A549 treated with dexamethasone at 1 μM for 4 hours (cell line): ENCODE measurements around the gene C19orf81. TPM values are rescaled to one million over a fixed set of nuclear protein-coding genes. Genes with fewer than 3 reads are reported as not detected.

Experiments
- total RNA-seq: library from RNA; stranded (reverse); fragments of 200-300 nt; extraction: Qiagen RNA extraction; gene quantifications from 5 replicates; pipeline ENCODE4 v1.2.3, GENCODE V29; 2022

Gene C19orf81
- 5.2 to 7.6 TPM (median 6.2 TPM) in 5 replicates for total RNA-seq

DNA sequence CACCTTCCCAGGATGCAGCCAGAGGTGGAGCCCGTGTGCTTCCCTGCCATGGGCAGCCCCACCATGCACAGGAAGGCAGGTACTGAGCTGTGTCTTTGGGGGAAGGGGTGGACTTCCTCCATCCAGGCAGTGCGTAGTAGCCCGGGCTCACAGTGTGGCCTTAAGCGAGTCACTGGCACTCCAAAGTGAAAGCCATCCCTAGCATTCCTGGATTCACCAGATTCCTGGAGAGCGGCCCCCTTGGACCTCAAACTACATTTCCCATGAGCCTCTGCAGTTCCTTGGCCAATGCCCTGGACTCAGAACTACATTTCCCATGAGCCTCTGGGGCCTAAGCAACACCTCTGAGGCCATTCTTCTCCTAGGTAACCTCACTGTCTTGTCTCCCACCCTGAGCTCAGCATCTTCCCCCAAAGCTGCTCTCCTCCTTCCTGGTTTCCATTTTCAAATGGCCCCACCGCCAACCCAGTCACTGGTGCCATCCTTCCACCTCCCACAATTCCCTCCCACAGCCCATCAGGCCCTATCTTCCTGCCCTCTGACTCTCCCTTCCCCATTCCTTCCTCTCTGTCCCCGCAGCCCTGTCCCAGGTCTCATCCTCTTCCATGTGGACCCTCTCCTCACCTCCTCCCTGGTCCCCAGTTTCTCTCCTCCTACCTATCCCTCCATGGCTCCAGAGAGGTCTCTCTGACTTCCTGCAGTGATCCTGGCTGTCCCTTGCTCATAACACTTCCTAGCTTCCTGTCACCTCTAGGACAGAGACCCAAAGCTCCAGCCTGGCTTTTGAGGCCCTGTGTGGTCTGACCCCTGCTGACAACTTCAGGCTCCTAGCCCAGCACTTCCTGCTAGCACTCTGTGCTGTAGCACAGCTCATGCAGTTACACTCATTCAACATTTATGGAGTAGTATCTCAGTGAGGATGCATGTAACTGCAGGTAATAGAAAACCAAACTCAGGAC, at the start of gene C19orf81:
Gene C19orf81, plus strand, starts transcription at position 13 of the 959 bp plus-strand sequence. Its CDS starts 0 bp downstream, at position 13.

DNA sequence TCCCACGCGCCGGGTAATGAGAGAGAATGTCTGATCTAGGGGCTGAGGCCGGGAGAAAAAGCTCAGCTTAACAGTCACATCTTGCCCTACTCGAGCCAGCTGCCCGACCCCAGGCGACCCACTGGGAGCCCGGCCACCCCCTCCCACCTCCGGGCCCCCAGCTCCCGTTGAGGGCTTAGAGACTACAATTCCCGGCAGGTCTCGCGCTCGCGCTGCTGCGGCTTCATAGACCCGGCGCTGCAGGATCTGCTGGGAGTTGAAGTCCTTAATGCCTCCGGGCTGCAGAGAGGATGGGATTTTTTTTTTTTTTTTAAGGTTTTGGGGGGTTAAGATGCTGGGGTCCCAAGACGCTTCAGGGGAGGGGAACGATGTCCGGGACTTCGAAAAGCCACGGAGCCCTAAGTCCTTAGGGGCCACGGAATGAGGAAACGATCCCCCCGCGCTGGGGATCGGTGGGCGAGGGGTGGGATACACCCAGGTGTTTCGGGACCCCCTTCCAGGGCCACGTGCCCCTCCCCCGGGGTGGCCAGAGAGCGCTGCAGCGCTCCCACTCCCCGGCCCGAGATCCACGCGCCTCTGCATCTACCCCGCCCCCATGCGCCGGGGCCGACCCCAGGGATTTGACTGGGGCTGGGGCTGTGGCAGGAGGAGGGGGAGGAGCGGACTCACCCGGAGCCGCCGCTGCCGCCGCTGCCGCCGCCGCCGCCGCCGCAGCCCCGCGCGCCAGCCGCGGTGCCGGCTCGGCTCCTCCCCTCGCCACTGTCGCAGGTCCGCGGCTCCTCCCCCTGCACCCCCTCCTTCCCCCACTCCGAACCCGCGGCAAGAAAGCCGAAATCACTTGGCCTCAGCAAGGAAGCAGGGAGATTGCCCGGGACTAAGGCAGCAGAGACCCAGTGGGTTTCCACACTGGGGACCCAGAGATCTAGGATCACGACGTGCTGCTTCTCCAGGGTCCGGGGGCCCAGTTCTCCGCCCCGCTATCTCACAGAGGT, 9.8 kb upstream of the C19orf81 start, which contains the start of gene SYT3:
Gene SYT3, minus strand, starts transcription at position 761 of the 992 bp plus-strand sequence. CDS start 2,470 bp downstream, outside the sequence.

Other genes starting within 250 kb of the C19orf81 start
- 0.12 to 0.46 TPM (median 0.18 TPM) in 5 replicates for gene SPIB, start 230.5 kb upstream of the C19orf81 start, total RNA-seq
- gene MYBPC2, start 216.6 kb upstream of the C19orf81 start, total RNA-seq: not detected in 5 replicates
- gene EMC10, start 172.9 kb upstream of the C19orf81 start, total RNA-seq: 109 to 144 TPM (median 140 TPM) in 5 replicates
- gene GARIN5A, start 172.6 kb upstream of the C19orf81 start, total RNA-seq: 1.6 to 1.9 TPM (median 1.8 TPM) in 5 replicates
- 60.1 to 72.6 TPM (median 68.8 TPM) in 5 replicates for gene JOSD2, start 138.3 kb upstream of the C19orf81 start, total RNA-seq
- gene ASPDH, start 135.5 kb upstream of the C19orf81 start, total RNA-seq: not detected in 5 replicates
- gene LRRC4B, start 81.0 kb upstream of the C19orf81 start, total RNA-seq: 0.33 to 0.63 TPM (median 0.54 TPM) in 5 replicates
- gene SYT3, start 9.6 kb upstream of the C19orf81 start, total RNA-seq: 0.36 to 0.63 TPM (median 0.59 TPM) in 5 replicates
- 0.09 to 0.27 TPM (median 0.22 TPM) in 5 replicates for gene SHANK1, start 70.4 kb downstream of the C19orf81 start, total RNA-seq
- gene CLEC11A, start 73.9 kb downstream of the C19orf81 start, total RNA-seq: 6.3 to 10.3 TPM (median 9.4 TPM) in 5 replicates
- not detected in 5 replicates for gene GPR32, start 121.0 kb downstream of the C19orf81 start, total RNA-seq
- gene ACP4, start 141.0 kb downstream of the C19orf81 start, total RNA-seq: not detected in 5 replicates
- gene KLK1, start 174.3 kb downstream of the C19orf81 start, total RNA-seq: 0.13 to 0.20 TPM (median 0.16 TPM) in 3 of 5 replicates, not detected in the others
- not detected in 5 replicates for gene KLK15, start 184.1 kb downstream of the C19orf81 start, total RNA-seq
- gene KLK3, start 205.5 kb downstream of the C19orf81 start, total RNA-seq: 0.12 TPM in 1 of 5 replicates, not detected in the others
- 0.16 to 0.22 TPM in 2 of 5 replicates, not detected in the others for gene KLK2, start 224.0 kb downstream of the C19orf81 start, total RNA-seq